GM04503 (cell line): ENCODE measurements around the gene RPE65.
A peak's percentile ranks its signal among the peaks of the same experiment; 100 is the strongest.
"Not testable (repeated sequence)": the region's sequence is repeated elsewhere in the genome, so short reads cannot be mapped to it uniquely, and the experiment has no call there.

Source experiments
- DNase-seq: peaks from one replicate; pipeline ENCODE4 v3.0.0-alpha.2; 2012; ENCODE audit warnings: low read depth

Gene RPE65

GRCh38 chr1:68453060-68453670, 3.4 kb upstream of the RPE65 start:
- DNase-seq = no peak

GRCh38 chr1:68448365-68448764, 1.4 kb downstream of the RPE65 start:
- no peak for DNase-seq

- no peak for DNase-seq
Observed at GRCh38 chr1:68445709-68446108, 4.0 kb downstream of the RPE65 start.

DNA sequence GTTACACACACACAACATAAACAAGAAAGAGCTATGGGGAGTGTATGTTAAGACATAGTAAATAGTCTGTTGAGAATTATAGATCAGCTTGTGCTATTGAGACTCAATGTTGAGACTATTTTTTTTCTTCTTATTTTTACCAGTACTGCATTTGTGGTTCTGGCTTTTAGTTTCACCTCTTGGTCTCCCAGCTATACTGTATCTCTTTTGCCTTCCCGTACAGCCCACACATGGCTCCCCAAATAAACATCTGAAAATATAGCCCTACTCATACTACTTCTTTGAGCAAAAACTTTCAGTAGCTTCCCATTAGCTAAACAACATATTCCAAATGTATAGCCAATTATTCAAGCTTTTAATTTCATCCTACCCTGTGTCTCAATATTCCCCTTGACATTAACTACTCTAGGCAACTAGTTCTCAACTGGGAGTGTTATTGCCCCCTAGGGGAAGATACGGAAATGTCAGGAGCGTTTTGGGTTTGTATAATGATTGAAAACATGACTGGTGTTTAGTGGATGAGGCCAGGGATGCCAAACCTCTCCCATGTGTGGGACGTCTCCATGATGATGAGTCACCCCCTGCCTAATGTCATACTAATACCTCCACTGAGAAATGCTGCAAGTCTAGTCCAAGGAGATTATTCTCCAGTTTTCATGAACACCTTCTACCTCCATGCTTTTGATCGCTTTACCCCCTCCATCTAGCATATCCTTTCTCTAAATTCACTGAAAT, 6.8 kb downstream of the RPE65 start:
- peak; percentile 19 for DNase-seq

DNA sequence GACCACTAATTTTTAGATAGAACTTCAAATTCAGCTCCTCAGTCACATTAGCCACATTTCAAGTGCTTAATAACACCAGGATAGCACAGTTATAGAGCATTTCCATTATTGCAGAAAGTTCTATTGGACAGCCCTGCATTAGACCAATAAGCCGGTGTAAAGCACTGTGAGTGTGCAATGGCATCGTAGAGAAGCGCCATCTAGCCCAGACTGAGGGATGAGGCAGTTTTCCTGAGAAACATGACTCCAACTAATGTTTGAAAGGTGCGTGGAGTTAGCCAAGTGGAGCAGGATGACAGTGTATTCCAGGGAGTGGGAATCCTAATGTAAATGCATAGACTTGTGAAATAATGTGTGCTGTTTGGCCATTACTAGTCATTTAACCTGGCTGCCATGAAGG, 7.7 kb downstream of the RPE65 start:
- no peak for DNase-seq

GRCh38 chr1:68438310-68438709, 11.4 kb downstream of the RPE65 start:
- DNase-seq = no peak

DNA sequence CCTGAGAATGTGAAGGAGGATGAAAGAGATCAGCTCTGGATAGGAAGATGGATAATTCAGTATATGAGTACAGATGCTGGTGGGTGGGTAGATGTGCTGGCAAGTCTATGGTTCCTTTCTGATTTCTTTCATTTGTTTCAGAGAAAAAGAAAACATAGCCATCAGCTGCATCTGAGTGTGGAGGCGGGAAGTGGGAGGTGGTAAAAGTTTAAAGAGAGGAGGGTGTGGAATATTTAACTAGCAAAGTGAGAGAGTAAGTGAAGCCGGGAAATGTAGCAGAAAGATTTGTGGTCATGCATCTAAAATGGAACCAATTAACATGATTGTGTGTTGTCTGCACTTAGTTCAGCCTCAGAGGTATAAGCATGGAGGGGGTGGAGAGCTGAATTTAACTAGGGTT, 16.4 kb downstream of the RPE65 start:
- DNase-seq = no peak

DNA sequence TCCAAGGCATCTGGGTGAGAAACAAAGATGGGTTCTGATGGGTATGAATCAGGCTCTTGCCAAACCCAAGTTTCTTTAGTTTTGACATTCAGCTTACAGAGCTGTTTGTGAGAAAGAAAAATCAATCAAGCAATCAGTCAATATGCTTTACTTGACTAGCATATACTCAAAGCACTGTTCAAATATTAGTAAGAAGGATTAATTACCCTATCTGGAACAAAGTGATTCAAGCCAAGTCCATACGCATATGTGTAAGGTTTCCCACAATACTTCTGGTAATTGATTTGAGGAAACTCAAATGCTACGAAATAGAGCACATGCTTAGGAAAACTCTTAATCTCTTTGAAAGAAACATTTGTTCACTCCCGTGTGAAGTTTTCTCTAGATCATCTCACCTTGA, 18.7 kb downstream of the RPE65 start:
- no peak for DNase-seq

GRCh38 chr1:68429233-68429808, 20.4 kb downstream of the RPE65 start:
- DNase-seq = no peak

DNA sequence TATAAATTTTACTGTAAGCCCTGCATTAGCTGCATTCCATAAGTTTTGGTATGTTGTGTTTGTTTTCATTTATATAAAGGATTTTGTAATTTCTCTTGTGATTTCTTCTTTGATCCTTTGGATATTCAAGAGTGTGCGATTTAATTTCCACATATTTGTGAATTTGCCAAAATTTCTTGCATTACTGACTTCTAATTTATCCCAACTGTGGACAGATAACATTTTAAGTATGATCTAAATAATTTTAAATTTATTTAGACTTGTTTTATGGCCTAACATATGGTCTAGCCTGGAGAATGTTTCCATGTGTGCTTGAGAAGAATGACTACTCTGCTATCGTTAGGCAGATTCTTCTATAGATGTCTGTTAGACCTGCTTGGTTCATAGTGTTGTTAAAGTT, 23.2 kb downstream of the RPE65 start:
- no peak for DNase-seq

DNA sequence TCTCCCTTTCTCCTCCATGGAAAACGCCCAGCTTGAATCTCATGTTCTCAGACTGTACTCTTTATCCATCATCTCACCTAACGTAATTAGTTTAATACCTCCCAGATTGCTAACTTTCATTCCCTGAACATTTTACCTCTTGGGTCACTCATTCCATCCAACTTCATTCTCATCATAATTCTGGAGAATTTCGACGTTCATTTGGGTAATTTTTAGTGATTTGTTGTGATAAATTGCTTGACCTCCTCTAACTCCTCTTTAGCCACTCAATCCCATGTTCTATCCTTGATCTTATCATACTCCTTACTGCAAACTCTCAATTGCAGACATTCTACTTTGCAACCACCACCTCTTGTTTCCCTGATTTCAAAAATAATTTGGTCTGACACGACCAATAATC, 28.4 kb downstream of the RPE65 start:
- no peak for DNase-seq

GRCh38 chr1:68409426-68409825, 40.3 kb downstream of the RPE65 start:
- DNase-seq = peak; percentile 7

DNA sequence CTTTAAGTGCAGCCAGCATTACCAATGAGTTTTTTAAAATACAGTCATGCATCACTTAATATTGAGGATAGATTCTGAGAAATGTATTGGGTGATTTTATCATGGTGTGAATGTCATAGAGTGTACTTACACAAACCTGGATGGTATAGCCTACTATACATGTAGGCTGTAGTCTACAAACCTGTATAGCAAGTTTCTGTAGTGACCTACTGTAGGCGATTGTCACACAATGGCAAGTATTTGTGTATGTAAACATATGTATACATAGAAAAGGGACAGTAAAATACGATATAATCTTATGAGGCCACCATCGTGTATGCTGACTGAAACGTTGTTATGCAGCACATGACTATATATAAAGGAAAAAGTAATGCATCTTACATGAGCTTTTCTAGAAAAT, 48.2 kb downstream of the RPE65 start:
- DNase-seq = no peak

- not testable (repeated sequence) for DNase-seq
Observed at GRCh38 chr1:68395575-68395974, 54.2 kb downstream of the RPE65 start.

DNA sequence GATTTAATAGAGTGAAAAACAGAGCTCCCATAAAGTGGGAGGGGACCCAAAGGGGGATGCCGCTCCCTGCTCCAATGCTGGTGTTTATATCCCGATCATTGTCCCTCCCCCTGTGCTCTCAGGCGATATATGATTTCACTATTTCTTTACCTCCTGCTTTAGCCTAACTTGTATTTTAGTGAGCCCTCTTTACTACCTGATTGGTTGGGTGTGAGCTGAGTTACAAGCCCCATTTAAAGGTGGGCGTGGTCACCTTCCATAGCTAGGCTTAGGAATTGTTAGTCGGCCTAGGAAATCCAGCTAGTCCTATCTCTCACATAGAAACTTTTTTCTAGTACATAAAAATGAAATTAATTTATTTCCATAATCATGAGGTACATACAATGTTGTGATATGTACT, 57.3 kb downstream of the RPE65 start:
- not testable (repeated sequence) for DNase-seq

DNA sequence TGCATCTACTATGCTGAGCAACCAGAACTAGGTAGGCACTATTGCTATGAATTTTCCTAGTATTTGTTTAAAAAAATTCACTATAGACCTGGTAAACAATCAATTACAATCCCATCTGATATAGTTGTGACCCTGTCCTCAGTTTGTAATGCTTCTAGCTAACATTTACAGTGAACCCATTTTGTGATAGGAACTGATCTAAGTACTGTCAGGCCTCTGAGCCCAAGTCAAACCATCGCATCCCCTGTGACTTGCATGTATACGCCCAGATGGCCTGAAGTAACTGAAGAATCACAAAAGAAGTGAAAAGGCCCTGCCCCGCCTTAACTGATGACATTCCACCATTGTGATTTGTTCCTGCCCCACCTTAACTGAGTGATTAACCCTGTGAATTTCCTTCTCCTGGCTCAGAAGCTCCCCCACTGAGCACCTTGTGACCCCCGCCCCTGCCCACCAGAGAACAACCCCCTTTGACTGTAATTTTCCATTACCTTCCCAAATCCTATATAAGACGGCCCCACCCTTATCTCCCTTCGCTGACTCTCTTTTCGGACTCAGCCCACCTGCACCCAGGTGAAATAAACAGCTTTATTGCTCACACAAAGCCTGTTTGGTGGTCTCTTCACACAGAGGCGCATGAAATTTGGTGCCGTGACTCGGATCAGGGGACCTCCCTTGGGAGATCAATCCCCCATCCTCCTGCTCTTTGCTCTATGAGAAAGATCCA, 63.8 kb downstream of the RPE65 start:
- DNase-seq = not testable (repeated sequence)

GRCh38 chr1:68384872-68385411, 64.8 kb downstream of the RPE65 start:
- DNase-seq = no peak

- DNase-seq = peak; percentile 100
Observed at GRCh38 chr1:68384321-68384813, 65.4 kb downstream of the RPE65 start.

- DNase-seq = no peak
Observed at GRCh38 chr1:68383092-68383491, 66.7 kb downstream of the RPE65 start.

DNA sequence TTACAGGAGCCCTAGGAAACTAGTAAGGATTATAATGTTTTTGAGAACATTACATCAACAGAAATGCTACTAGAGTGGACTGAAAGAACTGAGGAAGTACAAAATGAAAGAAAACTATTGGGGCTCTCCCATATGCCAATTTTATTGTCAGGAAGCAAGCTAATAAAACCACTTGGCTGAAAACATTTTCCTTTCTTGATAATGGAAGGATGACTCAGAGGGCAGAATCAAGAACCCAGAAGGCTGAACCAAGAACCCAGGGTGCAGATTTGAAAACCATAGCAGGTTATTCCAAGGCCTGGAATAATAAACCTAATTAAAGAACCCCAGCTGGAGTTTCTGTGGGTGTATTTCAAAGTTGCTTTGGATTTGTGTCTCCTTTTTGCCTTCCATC, 70.7 kb downstream of the RPE65 start:
- no peak for DNase-seq
